Esophagus squamous epithelium (tissue), 5 donors: ENCODE measurements around the gene MTMR4. TPM values are rescaled to one million over a fixed set of nuclear protein-coding genes. Genes with fewer than 3 reads are reported as not detected.

Experiments
- DNase-seq: peaks from one replicate; lab custom pipeline; 2025; lab: John Stamatoyannopoulos, UW
- H3K27ac ChIP-seq, 4 donors: fragments of 200-600 bp; sonication (generic); one replicate each; pipeline ENCODE4 v1.5.1; 2016 to 2019; ENCODE audit warnings: mild to moderate bottlenecking in 1 of 4
- H3K27me3 ChIP-seq, 4 donors: fragments of 200-600 bp; sonication (generic); 1 replicate in 3 of 4; 2 replicates in 1 of 4; pipeline versions ENCODE4 v1.5.1 to v1.6.0; 2017 to 2021; ENCODE audit warnings: antibody characterized with exemption in 1 of 4
- H3K36me3 ChIP-seq, 3 donors: fragments of 200-600 bp; sonication (generic); one replicate each; pipeline ENCODE4 v1.5.1; 2016 to 2019
- H3K4me1 ChIP-seq, 3 donors: fragments of 200-600 bp; sonication (generic); one replicate each; pipeline ENCODE4 v1.5.1; 2017 to 2019
- H3K4me3 ChIP-seq, 4 donors: fragments of 200-600 bp; sonication (generic); 1 replicate in 3 of 4; 2 replicates in 1 of 4; pipeline ENCODE4 v1.5.1; 2016 to 2019; ENCODE audit warnings: mild to moderate bottlenecking in 2 of 4, moderate library complexity in 1 of 4
- H3K9me3 ChIP-seq, 3 donors: fragments of 200-600 bp; sonication (generic); one replicate each; pipeline ENCODE4 v1.5.1; 2016 to 2019
- CTCF ChIP-seq, 6 experiments: fragments of 450-650 bp in 4 of 6; fragments of 200-600 bp in 2 of 6; sonication (generic) in 2 of 6; IDR thresholded peaks; one replicate each; pipeline ENCODE4 v1.5.1; 2016 to 2019; ENCODE audit warnings: antibody characterized with exemption in 6 of 6, mild to moderate bottlenecking in 4 of 6, moderate library complexity in 4 of 6
- POLR2A ChIP-seq, 4 donors: fragments of 450-650 bp; IDR thresholded peaks; one replicate each; pipeline ENCODE4 v1.6.1; 2017; ENCODE audit warnings: antibody characterized with exemption in 4 of 4, mild to moderate bottlenecking in 4 of 4, moderate library complexity in 3 of 4
- WGBS, 2 donors: methylation state at CpG; one replicate each; pipeline ENCODE4 v1.1.5; 2018; 5-methylcytosine and 5-hydroxymethylcytosine counted together
- intact Hi-C: fragments of 100-400 bp; cut with DNase I; formaldehyde crosslinking; loops from one replicate; pipeline ENCODE4 v1.15.0; 2022
- total RNA-seq, 4 donors: library from RNA; depleted of rRNA; stranded (reverse); fragments of >200 nt; gene quantifications; one replicate each; pipeline ENCODE4 v1.1.0, GENCODE V29; 2016
- donor health status: DM: yes; HTN: yes; CAD: no.

MTMR4 gene
- total RNA-seq, 4 donors from 2014 or later: 21.7 to 34.5 (median 28.0) TPM

GRCh38 chr17:58476812-58477211, 37.6 kb downstream of the MTMR4 start:
- WGBS, 2 donors: 79 to 85% methylated on average over 18 of the region's 18 CpGs
- no peak for DNase-seq
- Histone ChIP-seq H3K4me3 (no peak overlapping the region), H3K27me3 (no peaks in the 10 kb centered on the region), H3K27ac (no peak overlapping the region), H3K36me3 (no peaks in the 10 kb centered on the region), H3K9me3 (no peaks in the 10 kb centered on the region), H3K4me1 (no peaks in the 10 kb centered on the region)
- TF ChIP-seq CTCF (IDR thresholded peaks at IDR 0.05): no peak
- no peak for TF ChIP-seq POLR2A (IDR thresholded peaks at IDR 0.05)
- intact Hi-C loops: no loop called here

GRCh38 chr17:58475985-58476384, 38.5 kb downstream of the MTMR4 start:
- H3K9me3 ChIP-seq: no peaks in the 10 kb centered on the region
- H3K27me3 ChIP-seq: no peaks in the 10 kb centered on the region
- no peak for DNase-seq
- no peaks in the 10 kb centered on the region for H3K4me1 ChIP-seq
- no peaks in the 10 kb centered on the region for H3K36me3 ChIP-seq
- TF ChIP-seq POLR2A (IDR thresholded peaks at IDR 0.05) (no peak), CTCF (IDR thresholded peaks at IDR 0.05) (no peak)
- no peak overlapping the region for H3K4me3 ChIP-seq
- H3K27ac ChIP-seq: no peak overlapping the region
- intact Hi-C loops: no loop called here

DNA sequence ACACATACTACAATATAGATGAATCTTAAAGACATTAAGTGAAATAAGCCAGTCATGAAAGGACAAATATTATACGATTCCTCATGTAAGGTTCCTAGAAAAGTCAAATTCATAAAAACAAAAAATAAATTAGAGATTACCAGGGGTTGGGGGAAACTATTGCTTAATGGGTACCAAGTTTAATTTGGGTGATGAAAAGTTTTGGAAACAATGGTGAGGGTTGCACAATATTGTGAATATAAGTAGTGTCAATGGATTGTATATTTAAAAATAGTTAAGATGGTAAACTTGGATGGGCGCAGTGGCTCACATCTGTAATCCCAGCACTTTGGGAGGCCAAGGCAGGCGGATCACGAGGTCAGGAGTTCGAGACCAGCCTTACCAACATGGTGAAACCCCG, 44.1 kb downstream of the MTMR4 start:
- no peak for DNase-seq
- Histone ChIP-seq H3K27me3 (peaks cover 0 to 6% (median 0%) of the 10 kb centered on the region in 4 donors), H3K4me3 (no peak overlapping the region), H3K4me1 (no peaks in the 10 kb centered on the region), H3K36me3 (no peaks in the 10 kb centered on the region), H3K27ac (no peak overlapping the region), H3K9me3 (no peaks in the 10 kb centered on the region)
- WGBS, 2 donors: 87 to 90% methylated on average over 6 of the region's 6 CpGs
- intact Hi-C loops: no loop called here
- TF ChIP-seq CTCF (IDR thresholded peaks at IDR 0.05) (no peak), POLR2A (IDR thresholded peaks at IDR 0.05) (no peak)

- intact Hi-C loops: no loop called here
- TF ChIP-seq CTCF (IDR thresholded peaks at IDR 0.05): no peak
- TF ChIP-seq POLR2A (IDR thresholded peaks at IDR 0.05): no peak
- H3K9me3 ChIP-seq: no peaks in the 10 kb centered on the region
- no peak overlapping the region for H3K4me3 ChIP-seq
- peaks cover 0 to 6% (median 0%) of the 10 kb centered on the region in 4 donors for H3K27me3 ChIP-seq
- 65 to 68% methylated on average over 3 of the region's 3 CpGs for WGBS, 2 donors
- no peak for DNase-seq
- H3K27ac ChIP-seq: no peak overlapping the region
- H3K4me1 ChIP-seq: no peaks in the 10 kb centered on the region
- H3K36me3 ChIP-seq: no peaks in the 10 kb centered on the region
Observed at GRCh38 chr17:58468944-58469343, 45.5 kb downstream of the MTMR4 start.

GRCh38 chr17:58455491-58455890, 58.9 kb downstream of the MTMR4 start:
- no peak for DNase-seq
- H3K9me3 ChIP-seq: no peaks in the 10 kb centered on the region
- H3K27ac ChIP-seq: no peak overlapping the region
- intact Hi-C loops: no loop called here
- no peaks in the 10 kb centered on the region for H3K27me3 ChIP-seq
- H3K36me3 ChIP-seq: no peaks in the 10 kb centered on the region
- TF ChIP-seq POLR2A (IDR thresholded peaks at IDR 0.05): no peak
- TF ChIP-seq CTCF (IDR thresholded peaks at IDR 0.05): no peak
- no peaks in the 10 kb centered on the region for H3K4me1 ChIP-seq
- no peak overlapping the region for H3K4me3 ChIP-seq
